ENCODE measurements around the gene XPC. TPM values are rescaled to one million over a fixed set of nuclear protein-coding genes. Genes with fewer than 3 reads are reported as not detected.

XPC gene
- total RNA-seq, 1 experiment from 2014 or later = 23.9 TPM

DNA sequence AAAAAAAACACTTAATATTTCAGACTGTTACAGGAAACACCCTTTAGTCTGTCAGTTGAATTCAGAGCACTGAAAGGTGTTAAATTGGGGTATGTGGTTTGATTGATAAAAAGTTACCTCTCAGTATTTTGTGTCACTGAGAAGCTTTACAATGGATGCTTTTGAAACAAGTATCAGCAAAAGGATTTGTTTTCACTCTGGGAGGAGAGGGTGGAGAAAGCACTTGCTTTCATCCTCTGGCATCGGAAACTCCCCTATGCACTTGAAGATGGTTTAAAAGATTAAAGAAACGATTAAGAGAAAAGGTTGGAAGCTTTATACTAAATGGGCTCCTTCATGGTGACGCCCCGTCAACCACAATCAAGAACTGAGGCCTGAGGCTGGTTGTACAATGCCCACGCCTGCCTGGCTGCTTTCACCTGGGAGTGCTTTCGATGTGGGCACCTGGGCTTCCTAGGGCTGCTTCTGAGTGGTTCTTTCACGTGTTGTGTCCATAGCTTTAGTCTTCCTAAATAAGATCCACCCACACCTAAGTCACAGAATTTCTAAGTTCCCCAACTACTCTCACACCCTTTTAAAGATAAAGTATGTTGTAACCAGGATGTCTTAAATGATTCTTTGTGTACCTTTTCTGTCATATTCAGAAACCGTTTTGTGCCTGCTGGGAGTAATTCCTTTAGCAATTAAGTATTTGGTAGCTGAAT, 35.7 kb downstream of the XPC start:
- Histone ChIP-seq H3K27me3 (ENCODE audit: control insufficient read depth, insufficient read depth, low read length) (no peaks in the 10 kb centered on the region), H3K4me3 (ENCODE audit: insufficient read depth, low read depth, low read length) (no peak overlapping the region), H3K36me3 (replicated peaks; ENCODE audit: control insufficient read depth, insufficient read depth, low read length) (peaks cover 25% of the 10 kb centered on the region)
- DNase-seq = no peak

DNA sequence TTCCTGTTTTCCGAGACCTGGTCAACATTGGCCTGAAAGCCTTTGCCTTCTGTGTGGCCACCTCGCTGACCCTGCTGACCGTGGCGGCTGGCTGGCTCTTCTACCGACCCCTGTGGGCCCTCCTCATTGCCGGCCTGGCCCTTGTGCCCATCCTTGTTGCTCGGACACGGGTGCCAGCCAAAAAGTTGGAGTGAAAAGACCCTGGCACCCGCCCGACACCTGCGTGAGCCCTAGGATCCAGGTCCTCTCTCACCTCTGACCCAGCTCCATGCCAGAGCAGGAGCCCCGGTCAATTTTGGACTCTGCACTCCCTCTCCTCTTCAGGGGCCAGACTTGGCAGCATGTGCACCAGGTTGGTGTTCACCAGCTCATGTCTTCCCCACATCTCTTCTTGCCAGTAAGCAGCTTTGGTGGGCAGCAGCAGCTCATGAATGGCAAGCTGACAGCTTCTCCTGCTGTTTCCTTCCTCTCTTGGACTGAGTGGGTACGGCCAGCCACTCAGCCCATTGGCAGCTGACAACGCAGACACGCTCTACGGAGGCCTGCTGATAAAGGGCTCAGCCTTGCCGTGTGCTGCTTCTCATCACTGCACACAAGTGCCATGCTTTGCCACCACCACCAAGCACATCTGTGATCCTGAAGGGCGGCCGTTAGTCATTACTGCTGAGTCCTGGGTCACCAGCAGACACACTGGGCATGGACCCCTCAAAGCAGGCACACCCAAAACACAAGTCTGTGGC, 36.6 kb downstream of the XPC start:
- H3K36me3 ChIP-seq (replicated peaks; ENCODE audit: control insufficient read depth, insufficient read depth, low read length) = peaks cover 25% of the 10 kb centered on the region
- DNase-seq = no peak
- H3K4me3 ChIP-seq (ENCODE audit: insufficient read depth, low read depth, low read length) = no peak overlapping the region
- no peaks in the 10 kb centered on the region for H3K27me3 ChIP-seq (ENCODE audit: control insufficient read depth, insufficient read depth, low read length)

DNA sequence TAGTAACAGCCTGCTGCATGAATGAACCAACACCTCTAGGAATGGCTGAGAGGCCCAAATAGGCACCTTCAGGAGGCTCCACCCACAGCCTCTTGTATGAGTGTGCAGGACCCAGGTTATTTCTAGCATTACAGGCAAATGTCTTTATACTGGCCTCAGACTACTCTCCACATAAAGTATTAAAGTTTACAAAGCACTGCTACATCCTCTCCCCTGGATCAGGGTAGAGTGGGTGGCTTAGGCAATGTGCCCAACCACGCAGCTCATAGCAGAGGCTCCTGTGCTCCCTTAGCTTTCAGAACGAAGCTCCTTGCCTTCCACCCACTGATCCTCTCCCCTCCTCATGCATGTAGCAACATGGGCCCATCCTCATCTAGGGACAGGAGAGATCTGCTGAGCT, 37.3 kb downstream of the XPC start:
- peaks cover 20% of the 10 kb centered on the region for H3K36me3 ChIP-seq (replicated peaks; ENCODE audit: control insufficient read depth, insufficient read depth, low read length)
- DNase-seq = no peak
- no peak overlapping the region for H3K4me3 ChIP-seq (ENCODE audit: insufficient read depth, low read depth, low read length)
- no peaks in the 10 kb centered on the region for H3K27me3 ChIP-seq (ENCODE audit: control insufficient read depth, insufficient read depth, low read length)

DNA sequence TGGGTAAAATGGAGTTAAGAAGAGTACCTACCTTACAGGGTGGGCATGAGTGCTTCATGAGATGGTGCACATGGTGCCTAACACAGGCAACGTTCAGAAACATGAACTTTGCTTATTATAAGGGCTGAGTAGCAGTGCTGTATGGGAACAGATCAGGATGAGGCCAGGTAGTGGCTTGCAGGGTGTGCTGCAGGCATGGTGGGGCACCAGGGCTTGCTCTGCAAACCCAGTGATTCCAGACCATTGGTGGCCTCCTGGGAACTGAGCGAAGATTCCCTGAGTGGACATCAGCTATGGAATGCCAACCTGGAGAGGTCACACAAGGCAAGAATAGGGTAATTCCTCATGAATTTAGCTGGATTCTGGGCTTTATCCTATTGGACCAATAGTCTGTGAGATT, 37.7 kb downstream of the XPC start:
- Histone ChIP-seq H3K4me3 (ENCODE audit: insufficient read depth, low read depth, low read length) (no peak overlapping the region), H3K27me3 (ENCODE audit: control insufficient read depth, insufficient read depth, low read length) (no peaks in the 10 kb centered on the region), H3K36me3 (replicated peaks; ENCODE audit: control insufficient read depth, insufficient read depth, low read length) (peaks cover 19% of the 10 kb centered on the region)
- DNase-seq = no peak

DNA sequence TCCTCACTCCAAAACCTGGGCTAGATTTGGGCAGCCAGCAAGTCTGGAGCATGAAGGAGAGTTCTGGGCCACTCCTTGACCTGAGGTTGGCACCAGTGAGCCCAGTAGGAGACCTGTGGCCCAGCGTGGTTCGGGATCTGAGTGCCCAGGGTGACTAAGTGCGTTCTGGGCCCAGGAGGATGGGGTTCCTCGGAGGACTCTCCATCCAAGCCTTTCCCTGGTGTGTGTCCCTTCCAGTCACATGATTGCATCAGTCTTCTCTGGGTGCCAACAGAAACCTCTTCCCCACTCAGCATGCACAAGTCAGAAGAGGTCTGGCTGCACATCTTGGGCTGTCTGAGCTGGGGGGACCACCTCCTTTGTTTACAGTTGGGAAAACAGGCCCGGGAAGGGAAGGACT, 38.6 kb downstream of the XPC start:
- Histone ChIP-seq H3K36me3 (replicated peaks; ENCODE audit: control insufficient read depth, insufficient read depth, low read length) (peaks cover 20% of the 10 kb centered on the region), H3K27me3 (ENCODE audit: control insufficient read depth, insufficient read depth, low read length) (no peaks in the 10 kb centered on the region), H3K4me3 (ENCODE audit: insufficient read depth, low read depth, low read length) (no peak overlapping the region)
- no peak for DNase-seq

DNA sequence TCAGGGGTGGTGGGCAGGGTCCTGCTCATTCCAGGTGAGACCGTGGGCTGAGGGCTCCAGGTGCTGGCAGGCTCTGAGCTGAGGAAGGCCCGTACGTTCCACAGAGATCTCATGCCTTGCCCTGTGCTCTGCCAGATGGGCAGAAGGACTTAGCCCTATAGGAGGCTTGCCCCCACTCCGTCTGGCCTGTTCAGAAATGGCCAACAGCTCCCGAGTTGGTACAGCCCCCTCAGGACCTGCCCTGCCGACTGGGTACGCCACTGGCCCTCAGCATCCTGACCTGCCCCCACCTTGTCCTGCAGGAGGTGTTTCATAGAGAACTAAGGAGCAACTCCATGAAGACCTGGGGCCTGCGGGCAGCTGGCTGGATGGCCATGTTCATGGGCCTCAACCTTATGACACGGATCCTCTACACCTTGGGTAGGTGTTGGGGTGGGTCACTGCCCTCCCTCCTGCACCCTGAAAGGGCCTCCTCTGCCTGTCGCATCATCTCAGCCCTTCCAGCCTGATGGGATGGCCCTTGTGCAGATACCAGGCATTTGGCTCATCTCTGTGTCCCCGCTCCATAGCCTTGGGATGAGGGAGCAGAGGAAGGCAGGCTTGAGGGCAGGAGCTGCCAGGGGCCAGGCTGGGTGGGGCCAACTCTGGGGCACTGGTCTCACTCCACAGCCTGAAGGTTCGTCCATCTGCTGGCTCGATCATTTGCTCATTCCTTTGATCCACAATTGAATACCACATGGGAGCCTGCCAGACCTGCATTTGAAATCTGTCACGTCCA, 39.3 kb downstream of the XPC start:
- no peak for DNase-seq
- Histone ChIP-seq H3K27me3 (ENCODE audit: control insufficient read depth, insufficient read depth, low read length) (no peaks in the 10 kb centered on the region), H3K36me3 (replicated peaks; ENCODE audit: control insufficient read depth, insufficient read depth, low read length) (peaks cover 23% of the 10 kb centered on the region), H3K4me3 (ENCODE audit: insufficient read depth, low read depth, low read length) (no peak overlapping the region)

DNA sequence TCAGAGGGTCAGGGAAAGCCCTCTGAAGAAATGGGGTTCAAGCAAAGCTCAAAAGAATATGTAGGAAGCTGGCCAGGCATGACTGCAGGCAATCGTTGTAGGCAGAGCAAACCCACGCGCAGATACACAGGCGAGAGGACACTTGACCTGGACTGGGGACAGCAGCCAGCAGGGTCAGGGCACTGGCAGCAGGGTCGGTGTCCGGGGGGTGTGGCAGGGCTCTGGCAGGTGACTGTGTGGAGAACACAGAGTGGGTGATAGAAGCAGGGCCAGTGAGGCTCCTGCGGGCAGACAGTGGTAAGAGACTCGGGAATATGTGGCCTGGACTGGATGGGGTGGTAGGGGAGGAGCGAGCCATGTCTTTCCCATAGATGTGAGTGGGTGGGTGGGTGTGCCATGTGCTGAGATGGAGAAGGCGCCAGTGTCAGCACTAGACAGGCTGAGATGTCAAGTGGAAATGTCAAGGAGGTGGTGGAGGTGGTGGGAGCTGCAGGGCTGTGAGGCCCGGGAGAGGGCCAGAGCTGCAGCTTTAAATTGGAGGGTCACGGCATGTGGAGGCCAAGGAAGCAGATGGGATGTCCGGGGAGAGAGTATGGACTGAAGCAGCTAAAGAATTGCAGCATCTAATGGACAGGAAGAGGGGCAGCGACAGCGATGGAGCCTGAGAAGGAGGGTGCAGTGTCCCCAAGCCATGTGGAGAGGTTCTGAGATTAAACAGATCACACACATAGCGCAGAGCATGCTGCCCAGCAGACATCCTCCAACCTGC, 40.1 kb downstream of the XPC start:
- H3K4me3 ChIP-seq (ENCODE audit: insufficient read depth, low read depth, low read length) = no peak overlapping the region
- no peaks in the 10 kb centered on the region for H3K27me3 ChIP-seq (ENCODE audit: control insufficient read depth, insufficient read depth, low read length)
- H3K36me3 ChIP-seq (replicated peaks; ENCODE audit: control insufficient read depth, insufficient read depth, low read length) = peaks cover 29% of the 10 kb centered on the region
- no peak for DNase-seq

DNA sequence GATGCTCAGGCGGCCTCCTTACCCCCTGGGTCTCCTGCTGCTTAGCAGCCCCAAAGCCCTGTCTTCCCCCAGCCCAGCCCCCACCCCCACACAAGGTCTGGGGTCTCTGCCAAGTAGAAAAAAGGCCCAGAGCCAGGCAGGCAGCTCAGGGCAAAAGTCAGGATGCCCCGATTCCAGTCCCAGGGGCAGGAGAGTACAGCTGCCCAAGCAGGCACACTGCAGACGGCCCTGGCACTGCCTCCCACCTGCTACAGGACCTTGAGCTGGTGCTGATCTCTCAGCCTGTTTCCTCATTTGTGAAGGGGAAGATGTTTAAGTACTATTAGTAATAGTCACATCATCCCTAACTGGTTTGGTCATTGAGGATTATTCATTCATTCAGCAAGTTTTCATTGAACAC, 41.0 kb downstream of the XPC start:
- Histone ChIP-seq H3K4me3 (ENCODE audit: insufficient read depth, low read depth, low read length) (no peak overlapping the region), H3K27me3 (ENCODE audit: control insufficient read depth, insufficient read depth, low read length) (no peaks in the 10 kb centered on the region), H3K36me3 (replicated peaks; ENCODE audit: control insufficient read depth, insufficient read depth, low read length) (peaks cover 33% of the 10 kb centered on the region)
- no peak for DNase-seq

DNA sequence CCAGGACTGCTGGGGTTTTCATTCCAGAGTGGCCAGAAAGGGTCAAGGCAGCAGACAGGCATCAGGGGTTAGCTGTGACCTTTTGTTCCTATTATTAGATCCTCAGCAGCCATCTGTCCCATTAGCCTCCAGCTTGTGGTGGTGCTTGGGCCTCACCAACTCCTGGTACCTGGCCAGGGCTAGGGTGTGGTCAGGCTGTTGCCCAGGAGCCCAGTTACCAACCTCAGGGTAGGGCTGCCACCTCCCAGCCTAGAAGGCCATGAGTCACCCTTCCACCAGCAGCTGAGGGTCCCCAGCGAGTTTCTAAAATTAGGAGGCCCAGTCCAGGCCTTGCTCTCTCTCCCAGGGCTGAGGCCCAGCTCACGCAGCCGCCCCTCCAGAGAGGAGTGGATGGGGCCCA, 41.4 kb downstream of the XPC start:
- Histone ChIP-seq H3K27me3 (ENCODE audit: control insufficient read depth, insufficient read depth, low read length) (no peaks in the 10 kb centered on the region), H3K36me3 (replicated peaks; ENCODE audit: control insufficient read depth, insufficient read depth, low read length) (peaks cover 34% of the 10 kb centered on the region), H3K4me3 (ENCODE audit: insufficient read depth, low read depth, low read length) (no peak overlapping the region)
- DNase-seq = no peak

DNA sequence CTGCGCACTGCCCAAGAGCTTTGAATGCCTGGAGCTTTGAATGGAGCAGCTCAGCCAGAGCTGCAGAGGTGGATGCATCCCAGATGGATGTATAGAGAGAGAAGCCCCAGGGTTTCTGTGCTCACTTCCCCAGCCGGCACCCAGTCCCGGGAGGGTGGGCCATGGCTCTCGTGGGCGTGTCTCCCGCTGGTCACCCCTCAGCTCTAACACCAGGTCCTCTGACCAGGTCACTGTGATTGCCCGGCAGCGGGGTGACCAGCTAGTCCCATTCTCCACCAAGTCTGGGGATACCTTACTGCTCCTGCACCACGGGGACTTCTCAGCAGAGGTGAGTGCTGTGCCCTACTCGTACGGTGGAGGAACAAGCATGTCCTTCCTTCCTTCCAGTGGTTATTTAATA, 42.8 kb downstream of the XPC start:
- no peak for DNase-seq
- peaks cover 39% of the 10 kb centered on the region for H3K36me3 ChIP-seq (replicated peaks; ENCODE audit: control insufficient read depth, insufficient read depth, low read length)
- H3K4me3 ChIP-seq (ENCODE audit: insufficient read depth, low read depth, low read length) = no peak overlapping the region
- H3K27me3 ChIP-seq (ENCODE audit: control insufficient read depth, insufficient read depth, low read length) = no peaks in the 10 kb centered on the region

DNA sequence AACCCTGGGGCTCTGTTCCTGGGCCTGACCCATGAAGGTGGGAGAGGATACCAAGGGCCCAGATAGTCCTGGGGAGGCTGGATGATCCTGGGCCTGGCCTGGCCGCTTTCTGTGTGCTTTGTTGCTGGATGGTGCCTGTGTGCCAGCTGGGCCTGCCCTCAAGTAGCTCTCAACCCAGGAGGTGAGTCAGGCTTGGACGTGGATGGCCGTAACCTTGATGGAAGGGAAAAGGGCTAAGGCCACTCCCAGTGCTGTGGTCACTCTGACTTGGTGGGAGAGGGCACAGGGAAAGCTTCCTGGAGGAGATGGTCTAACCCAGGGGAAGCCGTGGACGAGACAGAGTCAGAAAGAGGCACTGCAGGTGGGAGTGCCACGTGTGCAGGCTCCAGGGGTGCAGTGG, 44.1 kb downstream of the XPC start:
- DNase-seq = no peak
- H3K4me3 ChIP-seq (ENCODE audit: insufficient read depth, low read depth, low read length) = no peak overlapping the region
- no peaks in the 10 kb centered on the region for H3K27me3 ChIP-seq (ENCODE audit: control insufficient read depth, insufficient read depth, low read length)
- H3K36me3 ChIP-seq (replicated peaks; ENCODE audit: control insufficient read depth, insufficient read depth, low read length) = peaks cover 38% of the 10 kb centered on the region

DNA sequence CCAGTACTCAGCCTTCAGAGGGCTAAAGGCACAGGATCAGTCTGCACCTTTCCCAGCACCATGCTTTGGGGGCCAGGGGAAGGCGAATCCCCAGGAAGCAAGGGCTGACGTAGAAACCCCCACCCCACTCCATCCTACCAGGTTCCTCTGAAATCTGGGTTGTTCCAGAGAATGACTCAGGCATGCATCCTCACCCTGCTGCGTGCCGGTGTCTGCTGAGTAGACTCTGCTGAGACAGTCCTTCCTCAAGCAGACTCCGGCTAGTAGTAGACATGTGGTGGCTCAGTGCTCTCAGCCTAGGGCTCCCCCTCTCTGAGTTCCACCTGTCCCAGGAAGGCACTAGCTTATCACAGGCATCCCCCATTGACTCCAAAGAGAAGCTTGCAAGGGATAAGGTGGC, 44.5 kb downstream of the XPC start:
- Histone ChIP-seq H3K27me3 (ENCODE audit: control insufficient read depth, insufficient read depth, low read length) (no peaks in the 10 kb centered on the region), H3K36me3 (replicated peaks; ENCODE audit: control insufficient read depth, insufficient read depth, low read length) (peaks cover 38% of the 10 kb centered on the region), H3K4me3 (ENCODE audit: insufficient read depth, low read depth, low read length) (no peak overlapping the region)
- DNase-seq = no peak

DNA sequence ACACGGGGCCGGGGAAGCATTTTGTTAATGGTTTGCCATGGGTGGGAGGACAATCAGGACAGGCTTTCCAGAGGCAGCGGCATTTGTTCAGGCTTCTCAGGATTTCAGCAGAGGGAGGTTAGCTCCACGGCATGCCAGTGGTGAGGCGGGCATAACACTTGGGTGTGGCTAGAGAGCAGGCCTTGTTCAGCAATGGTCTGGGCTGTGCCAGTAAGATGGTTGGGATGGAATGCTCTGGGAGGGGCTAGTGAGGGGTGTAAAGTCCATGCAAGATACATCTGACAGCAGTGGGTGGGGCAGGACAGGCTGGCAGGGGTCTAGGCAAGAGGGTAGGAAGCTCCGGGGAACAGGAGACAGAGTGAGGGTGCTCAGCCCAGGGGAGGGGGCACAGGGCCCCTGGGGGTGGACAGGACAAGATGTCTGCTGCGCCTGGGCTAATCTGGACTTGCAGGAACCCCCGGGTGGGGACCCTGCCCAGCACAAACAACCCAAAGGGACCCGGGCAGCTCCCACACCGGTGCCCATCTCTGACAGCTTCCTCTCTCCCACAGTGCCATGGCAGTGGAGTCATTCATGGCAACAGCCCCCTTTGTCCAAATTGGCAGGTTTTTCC, 45.1 kb downstream of the XPC start:
- Histone ChIP-seq H3K36me3 (replicated peaks; ENCODE audit: control insufficient read depth, insufficient read depth, low read length) (peaks cover 35% of the 10 kb centered on the region), H3K27me3 (ENCODE audit: control insufficient read depth, insufficient read depth, low read length) (no peaks in the 10 kb centered on the region), H3K4me3 (ENCODE audit: insufficient read depth, low read depth, low read length) (no peak overlapping the region)
- DNase-seq = no peak

DNA sequence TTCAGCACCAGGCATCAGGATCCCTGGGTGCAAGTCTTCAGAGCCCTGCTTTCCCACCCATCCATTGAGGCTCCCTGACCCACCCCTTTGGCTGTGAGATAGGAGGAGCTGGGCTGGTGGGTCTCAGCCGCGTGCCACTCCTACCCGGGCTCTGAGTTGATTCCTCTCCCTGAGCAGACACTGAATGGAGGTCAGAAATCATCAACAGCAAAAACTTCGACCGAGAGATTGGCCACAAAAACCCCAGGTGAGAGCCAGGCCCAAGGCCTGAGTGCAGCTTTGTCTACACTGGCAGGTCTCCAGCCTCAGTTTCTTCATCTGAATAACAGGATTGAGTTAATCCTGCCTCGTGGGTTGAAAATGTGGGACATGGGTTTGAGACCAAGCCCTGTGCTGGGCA, 45.7 kb downstream of the XPC start:
- H3K27me3 ChIP-seq (ENCODE audit: control insufficient read depth, insufficient read depth, low read length) = no peaks in the 10 kb centered on the region
- H3K36me3 ChIP-seq (replicated peaks; ENCODE audit: control insufficient read depth, insufficient read depth, low read length) = peaks cover 36% of the 10 kb centered on the region
- no peak for DNase-seq
- no peak overlapping the region for H3K4me3 ChIP-seq (ENCODE audit: insufficient read depth, low read depth, low read length)
